Tibial nerve (tissue), 4 donors: Measurements from ENCODE around the gene ATAD3B.

ENCODE experiments used
- EP300 ChIP-seq, 2 donors: sonication (generic); formaldehyde crosslinking; IDR thresholded peaks; one replicate each; pipeline ENCODE4 v1.6.1; 2017; ENCODE audit warnings: antibody characterized with exemption in 2 of 2, mild to moderate bottlenecking in 1 of 2
- TF ChIP-seq, protein P1 (sequence below), 5 experiments: fragments of 200-600 bp in 3 of 5; fragments of 450-650 bp in 2 of 5; sonication (generic) in 3 of 5; IDR thresholded peaks; one replicate each; pipeline ENCODE4 v1.5.1; 2016 to 2019; ENCODE audit warnings: antibody characterized with exemption in 5 of 5, mild to moderate bottlenecking in 3 of 5, moderate library complexity in 2 of 5

DNA sequence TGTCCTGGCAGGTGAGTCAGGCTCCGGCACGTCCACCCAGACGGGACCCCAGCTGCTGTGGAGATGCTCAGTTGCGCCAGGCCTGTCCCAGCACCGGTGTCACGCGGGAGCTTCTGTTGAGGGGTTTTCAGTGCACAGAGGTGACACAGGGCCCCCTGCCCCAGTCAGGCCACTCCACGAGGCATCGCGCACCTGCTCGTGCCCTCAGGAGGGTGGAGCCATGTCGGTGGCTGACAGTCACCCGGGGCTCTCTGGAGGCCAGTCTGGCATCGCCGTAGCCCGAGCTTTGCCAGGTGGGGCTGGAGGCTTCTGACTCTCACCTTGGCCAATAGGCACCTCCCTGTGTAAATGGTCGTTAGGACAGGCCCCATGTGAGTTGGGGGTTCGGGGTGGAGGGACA, 57.8 kb downstream of the ATAD3B start:
- no peak for TF ChIP-seq EP300 (IDR thresholded peaks at IDR 0.05)
- TF ChIP-seq, protein P1, sequence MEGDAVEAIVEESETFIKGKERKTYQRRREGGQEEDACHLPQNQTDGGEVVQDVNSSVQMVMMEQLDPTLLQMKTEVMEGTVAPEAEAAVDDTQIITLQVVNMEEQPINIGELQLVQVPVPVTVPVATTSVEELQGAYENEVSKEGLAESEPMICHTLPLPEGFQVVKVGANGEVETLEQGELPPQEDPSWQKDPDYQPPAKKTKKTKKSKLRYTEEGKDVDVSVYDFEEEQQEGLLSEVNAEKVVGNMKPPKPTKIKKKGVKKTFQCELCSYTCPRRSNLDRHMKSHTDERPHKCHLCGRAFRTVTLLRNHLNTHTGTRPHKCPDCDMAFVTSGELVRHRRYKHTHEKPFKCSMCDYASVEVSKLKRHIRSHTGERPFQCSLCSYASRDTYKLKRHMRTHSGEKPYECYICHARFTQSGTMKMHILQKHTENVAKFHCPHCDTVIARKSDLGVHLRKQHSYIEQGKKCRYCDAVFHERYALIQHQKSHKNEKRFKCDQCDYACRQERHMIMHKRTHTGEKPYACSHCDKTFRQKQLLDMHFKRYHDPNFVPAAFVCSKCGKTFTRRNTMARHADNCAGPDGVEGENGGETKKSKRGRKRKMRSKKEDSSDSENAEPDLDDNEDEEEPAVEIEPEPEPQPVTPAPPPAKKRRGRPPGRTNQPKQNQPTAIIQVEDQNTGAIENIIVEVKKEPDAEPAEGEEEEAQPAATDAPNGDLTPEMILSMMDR (IDR thresholded peaks at IDR 0.05) = no peak
